GM06990 (cell line): ENCODE results near the gene SEMG2.

Source experiments
- DNase-seq: peaks from one replicate; pipeline ENCODE4 v3.0.0-alpha.2; 2011; ENCODE audit not compliant: insufficient read length; ENCODE audit errors: extremely low read depth
- H3K27me3 ChIP-seq: replicated peaks from 2 replicates; pipeline ENCODE4 v1.6.0; 2011; ENCODE audit warnings: low read length; ENCODE audit not compliant: control insufficient read depth, insufficient read depth
- H3K36me3 ChIP-seq: 2 replicates; pipeline ENCODE4 v1.5.1; 2011; ENCODE audit warnings: low read length; ENCODE audit not compliant: control insufficient read depth, insufficient read depth
- H3K4me3 ChIP-seq: replicated peaks from 2 replicates; pipeline ENCODE4 v1.5.1; 2011; ENCODE audit warnings: low read depth, mild to moderate bottlenecking, control low read depth, low read length
- TF ChIP-seq, protein P1 (sequence below): IDR thresholded peaks from 2 replicates; pipeline ENCODE4 v1.5.1; 2011; ENCODE audit warnings: low read length, control low read depth, mild to moderate bottlenecking, inconsistent platforms; ENCODE audit not compliant: insufficient read depth, poor library complexity, severe bottlenecking

The SEMG2 gene

DNA sequence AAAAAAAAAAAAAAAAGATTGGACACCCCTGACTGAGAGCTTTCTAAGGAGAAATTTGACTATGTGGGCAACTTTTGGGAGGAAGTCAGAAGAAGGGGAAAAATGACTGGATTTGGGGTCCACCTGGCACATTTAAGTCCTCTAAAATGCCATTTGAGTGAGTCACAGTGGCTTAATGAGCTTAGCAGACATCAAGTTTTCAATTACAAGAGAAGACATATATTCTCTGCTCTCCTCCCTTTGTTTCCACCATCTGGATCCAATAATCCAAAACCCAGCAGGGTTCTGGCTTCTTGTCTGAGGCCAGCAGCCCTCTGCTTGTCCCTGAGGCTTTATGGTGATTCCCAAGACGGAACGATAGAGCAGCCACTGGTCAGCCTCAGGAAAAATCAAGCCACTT is 39.5 kb upstream of the SEMG2 start:
- DNase-seq = no peak
- Histone ChIP-seq H3K4me3 (no peak overlapping the region), H3K27me3 (no peaks in the 10 kb centered on the region), H3K36me3 (no peaks in the 10 kb centered on the region)
- TF ChIP-seq, protein P1, sequence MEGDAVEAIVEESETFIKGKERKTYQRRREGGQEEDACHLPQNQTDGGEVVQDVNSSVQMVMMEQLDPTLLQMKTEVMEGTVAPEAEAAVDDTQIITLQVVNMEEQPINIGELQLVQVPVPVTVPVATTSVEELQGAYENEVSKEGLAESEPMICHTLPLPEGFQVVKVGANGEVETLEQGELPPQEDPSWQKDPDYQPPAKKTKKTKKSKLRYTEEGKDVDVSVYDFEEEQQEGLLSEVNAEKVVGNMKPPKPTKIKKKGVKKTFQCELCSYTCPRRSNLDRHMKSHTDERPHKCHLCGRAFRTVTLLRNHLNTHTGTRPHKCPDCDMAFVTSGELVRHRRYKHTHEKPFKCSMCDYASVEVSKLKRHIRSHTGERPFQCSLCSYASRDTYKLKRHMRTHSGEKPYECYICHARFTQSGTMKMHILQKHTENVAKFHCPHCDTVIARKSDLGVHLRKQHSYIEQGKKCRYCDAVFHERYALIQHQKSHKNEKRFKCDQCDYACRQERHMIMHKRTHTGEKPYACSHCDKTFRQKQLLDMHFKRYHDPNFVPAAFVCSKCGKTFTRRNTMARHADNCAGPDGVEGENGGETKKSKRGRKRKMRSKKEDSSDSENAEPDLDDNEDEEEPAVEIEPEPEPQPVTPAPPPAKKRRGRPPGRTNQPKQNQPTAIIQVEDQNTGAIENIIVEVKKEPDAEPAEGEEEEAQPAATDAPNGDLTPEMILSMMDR = no peak

DNA sequence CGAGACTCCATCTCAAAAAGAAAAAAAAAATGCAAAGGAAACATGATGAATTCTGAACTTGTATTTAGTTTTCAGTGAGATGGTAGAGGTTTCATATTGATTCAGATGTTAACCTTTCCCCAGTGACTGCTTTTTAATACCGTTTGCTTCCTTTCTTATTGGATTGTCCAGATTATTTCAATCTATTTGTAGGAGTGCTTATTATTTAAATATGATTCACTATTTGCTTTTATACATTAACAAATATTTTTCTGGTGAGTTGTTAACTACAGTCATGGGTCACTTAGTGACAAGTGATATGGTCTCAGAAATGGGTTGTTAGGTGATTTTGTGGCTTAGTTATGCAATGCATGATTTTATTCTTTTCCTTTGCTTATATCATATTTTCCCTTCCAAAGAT is 38.1 kb upstream of the SEMG2 start:
- DNase-seq = no peak
- no peaks in the 10 kb centered on the region for H3K36me3 ChIP-seq
- H3K27me3 ChIP-seq = no peaks in the 10 kb centered on the region
- TF ChIP-seq, protein P1 = no peak
- H3K4me3 ChIP-seq = no peak overlapping the region

DNA sequence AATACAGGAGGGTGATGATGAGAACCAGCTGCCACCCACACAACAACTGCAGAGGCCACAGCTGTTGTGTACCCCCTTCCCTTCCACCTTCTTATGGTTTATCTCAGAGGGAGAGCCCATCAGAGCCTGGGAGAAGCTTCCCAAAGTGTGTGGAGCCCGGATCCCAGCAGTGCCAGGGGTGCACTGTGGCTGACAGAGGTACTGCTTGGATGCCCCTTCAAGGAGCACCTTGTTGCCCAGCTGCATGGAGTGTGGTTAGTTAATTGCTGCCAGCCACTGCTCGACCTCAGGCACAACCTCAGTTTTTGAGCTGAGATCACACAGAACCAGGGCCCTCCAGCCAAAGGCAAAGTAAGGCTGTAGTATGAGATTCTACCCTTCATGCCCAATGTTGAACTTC is 33.5 kb upstream of the SEMG2 start:
- H3K4me3 ChIP-seq = no peak overlapping the region
- no peaks in the 10 kb centered on the region for H3K36me3 ChIP-seq
- no peak for DNase-seq
- H3K27me3 ChIP-seq = no peaks in the 10 kb centered on the region
- TF ChIP-seq, protein P1 = no peak

DNA sequence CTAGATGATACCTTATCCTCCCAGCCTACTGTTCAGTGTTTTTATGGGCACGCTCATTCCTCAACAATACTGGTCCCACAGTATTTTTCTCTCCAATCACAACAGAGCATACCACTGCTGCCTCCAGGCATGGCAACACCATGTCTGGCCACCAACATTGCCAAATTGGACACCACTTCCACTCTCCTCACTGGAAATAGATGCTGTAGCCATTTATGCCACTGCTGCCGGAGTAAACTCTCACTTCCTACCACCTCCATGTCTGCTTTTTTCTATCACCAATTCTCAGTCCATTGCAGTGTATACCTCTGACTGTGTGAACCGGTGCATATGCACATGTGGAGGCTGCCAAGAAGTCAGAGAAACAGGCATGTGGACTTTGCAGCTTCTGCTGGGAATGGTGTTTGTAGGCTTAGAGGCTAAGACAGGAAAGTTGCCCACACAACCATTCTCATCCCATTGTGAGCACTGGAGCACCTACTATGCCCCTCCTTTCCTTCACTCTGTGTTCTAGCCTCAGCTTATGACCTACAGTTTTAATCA is 32.0 kb upstream of the SEMG2 start:
- DNase-seq = no peak
- Histone ChIP-seq H3K36me3 (no peaks in the 10 kb centered on the region), H3K4me3 (no peak overlapping the region), H3K27me3 (no peaks in the 10 kb centered on the region)
- TF ChIP-seq, protein P1 = no peak

DNA sequence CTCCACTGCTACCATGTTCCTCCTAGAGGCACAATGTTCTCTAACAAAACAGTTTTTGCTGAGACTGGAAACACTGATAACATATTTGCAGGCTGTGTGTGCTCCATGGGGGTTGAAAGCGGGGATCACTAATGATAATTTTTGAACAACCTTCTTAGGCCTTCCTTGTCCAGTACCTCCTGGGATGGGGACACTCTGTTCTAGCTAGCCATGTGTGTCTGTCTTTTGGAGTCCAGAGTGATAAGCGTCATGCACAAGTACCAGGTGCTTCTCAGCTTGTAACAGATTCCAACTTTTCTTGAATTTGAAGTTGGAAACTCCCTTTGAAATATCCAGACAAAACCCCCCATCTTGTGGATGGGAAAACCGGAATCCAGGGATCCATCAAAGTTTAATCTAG is 31.3 kb upstream of the SEMG2 start:
- Histone ChIP-seq H3K36me3 (no peaks in the 10 kb centered on the region), H3K4me3 (no peak overlapping the region), H3K27me3 (no peaks in the 10 kb centered on the region)
- TF ChIP-seq, protein P1 = no peak
- DNase-seq = no peak

DNA sequence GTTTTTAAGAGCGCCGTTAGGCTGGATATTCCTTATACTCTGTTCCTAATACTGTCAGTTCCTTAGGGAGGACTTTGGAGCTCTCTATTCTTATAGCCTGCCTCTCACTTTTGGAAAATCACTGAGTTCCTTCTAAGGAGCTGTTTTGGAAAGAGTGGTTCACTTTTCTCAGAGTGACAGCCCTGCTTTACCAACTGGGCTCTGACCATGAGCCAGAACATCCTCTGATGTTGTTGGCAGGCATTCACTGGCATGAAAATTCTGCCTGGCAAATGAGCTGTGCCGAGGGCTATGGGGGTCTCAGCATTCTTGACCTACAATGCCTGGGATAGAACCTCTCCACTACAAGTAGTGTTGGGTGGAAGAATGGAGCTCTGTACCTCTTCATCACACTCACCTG is 29.2 kb upstream of the SEMG2 start:
- Histone ChIP-seq H3K27me3 (no peaks in the 10 kb centered on the region), H3K36me3 (no peaks in the 10 kb centered on the region), H3K4me3 (no peak overlapping the region)
- TF ChIP-seq, protein P1 = no peak
- no peak for DNase-seq
